K562 (cell line): ENCODE data around the gene MVK. TPM values are rescaled to one million over a fixed set of nuclear protein-coding genes. Genes with fewer than 3 reads are reported as not detected.

Experiments used
- ATAC-seq: fragments of 200-7000 bp; cut with Tn5 transposase; 3 replicates; pipeline ENCODE4 v1.9.1; 2020; ENCODE audit warnings: moderate library complexity
- BruUV-seq: library from RNA; stranded (reverse); fragments of 400-500 nt; replicated peaks from 2 replicates; lab custom pipeline; 2021; lab: Mats Ljungman, UMichigan
- CTCF ChIA-PET: fragments of 300-600 bp; formaldehyde crosslinking; extraction: SDS; loops from one replicate; lab custom pipeline; 2021; ENCODE audit warnings: low intra/inter-chr PET ratio; lab: Yijun Ruan, JAX
- POLR2A ChIA-PET: fragments of 300-600, 350-650 bp; sonication (Branson Sonifier 250); formaldehyde crosslinking; extraction: SDS; loops from one replicate; lab custom pipeline; 2021; ENCODE audit warnings: antibody characterized with exemption, inconsistent platforms; lab: Yijun Ruan, JAX
- DNase-seq, 4 experiments: peaks; one replicate each; pipeline versions ENCODE4 v3.0.0 to v3.0.0-alpha.2; 2011 to 2018; ENCODE audit warnings: low spot score in 3 of 4, mixed read lengths in 3 of 4; ENCODE audit errors: extremely low read depth in 1 of 4
- FAIRE-seq: peaks from 2 replicates; lab custom pipeline; 2011; peaks lifted over from hg19 to GRCh38; lab: Jason Lieb, UNC
- H2AFZ ChIP-seq: 2 replicates; pipeline ENCODE4 v1.6.0; 2011; ENCODE audit warnings: low read depth, low read length, control low read depth, inconsistent platforms
- H3K27ac ChIP-seq: fragments of 200-600 bp; 3 replicates; pipeline ENCODE4 v1.8.0; 2011; ENCODE audit warnings: low read depth, mild to moderate bottlenecking, control low read depth, inconsistent platforms, low read length, moderate library complexity, mixed read lengths; ENCODE audit errors: extremely low read depth
- H3K27me3 ChIP-seq, 2 experiments: fragments of 300-600 bp in 1 of 2; 2 replicates in 1 of 2; 3 replicates in 1 of 2; pipeline versions ENCODE4 v1.6.0 to v1.8.0; 2011; ENCODE audit warnings: inconsistent platforms in 2 of 2, low read length in 2 of 2, mild to moderate bottlenecking in 1 of 2, mixed read lengths in 1 of 2, moderate library complexity in 1 of 2; ENCODE audit not compliant: control insufficient read depth in 2 of 2, insufficient read depth in 2 of 2
- H3K36me3 ChIP-seq: fragments of 300-600 bp; 3 replicates; pipeline ENCODE4 v1.8.0; 2011; ENCODE audit warnings: mild to moderate bottlenecking, low read length, inconsistent platforms; ENCODE audit not compliant: control insufficient read depth, insufficient read depth
- H3K4me1 ChIP-seq, 2 experiments: fragments of 200-600 bp in 1 of 2; replicated peaks in 1 of 2; 2 replicates in 1 of 2; 3 replicates in 1 of 2; pipeline versions ENCODE4 v1.5.1 to v1.8.0; 2011; ENCODE audit warnings: inconsistent platforms in 2 of 2, low read length in 2 of 2, mild to moderate bottlenecking in 1 of 2, mixed read lengths in 1 of 2, moderate library complexity in 1 of 2; ENCODE audit not compliant: control insufficient read depth in 2 of 2, insufficient read depth in 2 of 2
- H3K4me2 ChIP-seq: 2 replicates; pipeline ENCODE4 v1.6.1; 2011; ENCODE audit warnings: low read length, control low read depth, inconsistent platforms, mixed read lengths; ENCODE audit not compliant: insufficient read depth
- H3K4me3 ChIP-seq: fragments of 200-600 bp; sonication (generic), shearing (Covaris generic); 2 replicates; pipeline ENCODE4 v1.5.1; 2016; ENCODE audit warnings: control low read depth, inconsistent platforms
- H3K79me2 ChIP-seq: fragments of 200-600 bp; 3 replicates; pipeline ENCODE4 v1.8.0; 2011; ENCODE audit warnings: low read length, inconsistent platforms; ENCODE audit not compliant: control insufficient read depth, insufficient read depth
- H3K9ac ChIP-seq, 2 experiments: 2 replicates each; pipeline versions ENCODE4 v1.6.0 to v1.6.1; 2011; ENCODE audit warnings: low read depth in 2 of 2, low read length in 2 of 2, control low read depth in 1 of 2, inconsistent platforms in 1 of 2, mild to moderate bottlenecking in 1 of 2, mixed read lengths in 1 of 2; ENCODE audit not compliant: insufficient read depth in 1 of 2
- H3K9me1 ChIP-seq: one replicate; pipeline ENCODE4 v1.6.0; 2011; ENCODE audit warnings: inconsistent platforms, mild to moderate bottlenecking, low read length, moderate library complexity; ENCODE audit not compliant: control insufficient read depth, insufficient read depth
- H3K9me3 ChIP-seq: replicated peaks from 2 replicates; pipeline ENCODE4 v1.5.1; 2011; ENCODE audit warnings: low read depth, low read length, inconsistent platforms; ENCODE audit not compliant: control insufficient read depth, insufficient read depth
- H4K20me1 ChIP-seq: replicated peaks from 2 replicates; pipeline ENCODE4 v1.6.1; 2011; ENCODE audit warnings: low read length, inconsistent platforms, mixed read lengths; ENCODE audit not compliant: control insufficient read depth, insufficient read depth
- ASH1L ChIP-seq: fragments of 450-650 bp; IDR thresholded peaks from 2 replicates; pipeline ENCODE4 v1.6.1; 2018; ENCODE audit warnings: borderline replicate concordance, mild to moderate bottlenecking, low read depth; ENCODE audit not compliant: partially characterized antibody
- CBX2 ChIP-seq: fragments of 200-600 bp; sonication (generic); IDR thresholded peaks from one replicate; pipeline ENCODE4 v1.6.1; 2012; ENCODE audit warnings: mild to moderate bottlenecking, low read length, inconsistent platforms; ENCODE audit not compliant: insufficient read depth, poor library complexity, severe bottlenecking
- CTBP1 ChIP-seq: fragments of 450-650 bp; IDR thresholded peaks from 2 replicates; pipeline ENCODE4 v1.6.1; 2016; ENCODE audit warnings: borderline replicate concordance
- DNMT1 ChIP-seq: fragments of 450-650 bp; IDR thresholded peaks from 2 replicates; pipeline ENCODE4 v1.6.1; 2016; ENCODE audit warnings: antibody characterized with exemption, mild to moderate bottlenecking
- EGR1 ChIP-seq: fragments of 450-650 bp; conservative IDR thresholded peaks from 2 replicates; pipeline ENCODE4 v1.6.1; 2017; ENCODE audit warnings: mild to moderate bottlenecking
- HDAC3 ChIP-seq: fragments of 450-650 bp; IDR thresholded peaks from 2 replicates; pipeline ENCODE4 v1.6.1; 2018; ENCODE audit warnings: borderline replicate concordance, mild to moderate bottlenecking, moderate library complexity; ENCODE audit not compliant: partially characterized antibody
- HNRNPL ChIP-seq: fragments of 200-400 bp; formaldehyde crosslinking; IDR thresholded peaks from 2 replicates; pipeline ENCODE4 v1.6.1; 2017; ENCODE audit warnings: low read depth, mild to moderate bottlenecking, low read length
- HSF4 ChIP-seq: fragments of 250-450 bp; sonication (Bioruptor Pico); IDR thresholded peaks from 2 replicates; pipeline ENCODE4 v2.1.2; 2022; ENCODE audit warnings: mild to moderate bottlenecking, moderate library complexity, borderline replicate concordance
- JUND ChIP-seq, 2 experiments: IDR thresholded peaks; 2 replicates in 1 of 2; 3 replicates in 1 of 2; pipeline ENCODE4 v1.6.1; 2011; ENCODE audit warnings: borderline replicate concordance in 2 of 2, low read depth in 2 of 2, low read length in 2 of 2, improper control_type of control experiment in 1 of 2, missing biosample characterization in 1 of 2, missing genetic modification characterization in 1 of 2, missing genetic modification reagents in 1 of 2
- MTA3 ChIP-seq: fragments of 450-650 bp; formaldehyde crosslinking; IDR thresholded peaks from 2 replicates; pipeline ENCODE4 v1.6.1; 2017; ENCODE audit warnings: mild to moderate bottlenecking, borderline replicate concordance
- NCOA2 ChIP-seq, 2 experiments: fragments of 450-650 bp; IDR thresholded peaks; 2 replicates each; pipeline ENCODE4 v1.6.1; 2018; ENCODE audit warnings: mild to moderate bottlenecking in 2 of 2, moderate library complexity in 1 of 2; ENCODE audit not compliant: partially characterized antibody in 2 of 2
- RCOR1 ChIP-seq, 2 experiments: IDR thresholded peaks; 2 replicates each; pipeline ENCODE4 v1.6.1; 2012; ENCODE audit warnings: low read depth in 2 of 2, low read length in 2 of 2, borderline replicate concordance in 1 of 2, improper control_type of control experiment in 1 of 2
- XRCC5 ChIP-seq: fragments of 200-400 bp; formaldehyde crosslinking; IDR thresholded peaks from 2 replicates; pipeline ENCODE4 v1.6.1; 2017; ENCODE audit warnings: low read depth, mild to moderate bottlenecking, low read length
- ZBTB1 ChIP-seq: sonication (generic); formaldehyde crosslinking; IDR thresholded peaks from 2 replicates; pipeline ENCODE4 v1.8.1; 2023; ENCODE audit warnings: missing genetic modification reagents, low read depth, mild to moderate bottlenecking, borderline replicate concordance
- ZNF551 ChIP-seq: fragments of 250-450 bp; sonication (Bioruptor Pico); IDR thresholded peaks from 2 replicates; pipeline ENCODE4 v1.5.0; 2021; ENCODE audit warnings: mild to moderate bottlenecking, moderate library complexity
- ZNF586 ChIP-seq: fragments of 450-650 bp; formaldehyde crosslinking; conservative IDR thresholded peaks from 2 replicates; pipeline ENCODE4 v1.4.0; 2020; ENCODE audit warnings: mild to moderate bottlenecking, moderate library complexity
- ZNF707 ChIP-seq: fragments of 250-450 bp; sonication (Bioruptor Pico); conservative IDR thresholded peaks from 2 replicates; pipeline ENCODE4 v1.8.0; 2022; ENCODE audit warnings: inconsistent platforms, mild to moderate bottlenecking, moderate library complexity
- WGBS: fragments of 100-300 bp; shearing (Covaris generic); methylation state at CpG from one replicate; pipeline ENCODE4 v1.1.6; 2016; ENCODE audit warnings: low coverage, mixed read lengths; ENCODE audit not compliant: insufficient coverage; ENCODE audit errors: missing lambda C conversion rate; 5-methylcytosine and 5-hydroxymethylcytosine counted together
- in situ Hi-C: fragments of 300-500 bp; cut with MboI; formaldehyde crosslinking; loops from 4 replicates; pipeline ENCODE4 v1.15.0; 2018; ENCODE audit warnings: inconsistent platforms, mixed read lengths
- intact Hi-C: fragments of 100-400 bp; cut with micrococcal nuclease; formaldehyde crosslinking; loops from 2 replicates; pipeline ENCODE4 v1.14.2; 2022
- polyA plus RNA-seq, 8 experiments: library from polyadenylated mRNA; depleted of rRNA in 4 of 8; stranded (reverse) in 5 of 8; unstranded in 3 of 8; fragments of >200 nt; fragmentation: Nextera tagmentation in 2 of 8; fragmentation: Illumina TruSeq in 1 of 8; extraction: Ambion mirVana in 2 of 8; extraction: Trizol in 1 of 8; gene quantifications; 2 replicates each; pipeline versions ENCODE4 v1.2.1 to v1.2.3, GENCODE V29; 2011 to 2014; ENCODE audit warnings: inconsistent platforms in 1 of 8, missing spikeins in 1 of 8
- total RNA-seq, 7 experiments: library from RNA; depleted of rRNA in 6 of 7; stranded (reverse); fragments of >200 nt in 6 of 7; fragmentation: Illumina TruSeq in 2 of 7; extraction: Trizol in 2 of 7; gene quantifications; 2 replicates each; pipeline versions ENCODE4 v1.2.1 to v1.2.3, GENCODE V29; 2011 to 2021; ENCODE audit warnings: low replicate concordance in 1 of 7
- TF ChIP-seq, protein P1 (sequence below): fragments of 150-350 bp; conservative IDR thresholded peaks from 2 replicates; pipeline ENCODE4 v1.6.1; 2014; ENCODE audit warnings: low read length
- TF ChIP-seq, protein P2 (sequence below): fragments of 250-450 bp; sonication (Bioruptor Pico); IDR thresholded peaks from 2 replicates; pipeline ENCODE4 v1.4.0; 2020; ENCODE audit warnings: mild to moderate bottlenecking, moderate library complexity

The MVK gene
- total and polyA plus RNA-seq, 9 of the 15 experiments (the other 6 are each of a cell fraction or from before 2014, with no cell fraction given) = 0.41 to 33.6 (median 18.8) TPM

DNA sequence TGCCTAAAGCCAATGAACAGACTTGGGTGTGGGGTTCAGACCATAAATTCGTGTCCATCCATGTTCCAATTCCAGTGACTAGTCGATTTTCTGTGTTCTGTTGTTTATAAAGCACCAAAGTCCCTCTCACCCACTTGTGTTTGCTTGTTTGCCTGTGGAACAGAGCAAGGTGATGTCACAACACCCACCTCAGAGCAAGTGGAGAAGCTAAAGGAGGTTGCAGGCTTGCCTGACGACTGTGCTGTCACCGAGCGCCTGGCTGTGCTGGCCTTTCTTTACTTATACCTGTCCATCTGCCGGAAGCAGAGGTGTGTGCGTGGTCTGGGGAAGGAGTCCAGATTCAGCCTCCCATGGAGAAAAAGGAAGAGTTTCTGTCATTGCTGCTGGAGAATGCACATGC, 6.0 kb downstream of the MVK start:
- Histone ChIP-seq H3K9ac (no peak overlapping the region; a peak in 1 of 4 replicates), H3K79me2 (peaks cover 7% of the 10 kb centered on the region), H3K9me3 (no peaks in the 10 kb centered on the region), H3K36me3 (peaks cover 86% of the 10 kb centered on the region), H3K4me1 (peaks cover 2 to 5% of the 10 kb centered on the region in 2 experiments; a peak in 3 of 5 replicates), H3K27ac (no peak overlapping the region), H3K4me3 (no peak overlapping the region), H4K20me1 (no peaks in the 10 kb centered on the region; the same call in 1 of the 2 replicates), H3K4me2 (no peak overlapping the region), H3K27me3 (no peaks in the 10 kb centered on the region), H3K9me1 (peaks cover 4% of the 10 kb centered on the region), H2AFZ (no peak overlapping the region)
- 75% methylated on average over 7 of the region's 7 CpGs for WGBS
- in situ Hi-C loops (no loop called here), intact Hi-C loops (no loop called here)
- DNase-seq (no peak), FAIRE-seq (no peak), ATAC-seq (no peak)
- BruUV-seq = no TSS peak
- TF ChIP-seq, protein P1, sequence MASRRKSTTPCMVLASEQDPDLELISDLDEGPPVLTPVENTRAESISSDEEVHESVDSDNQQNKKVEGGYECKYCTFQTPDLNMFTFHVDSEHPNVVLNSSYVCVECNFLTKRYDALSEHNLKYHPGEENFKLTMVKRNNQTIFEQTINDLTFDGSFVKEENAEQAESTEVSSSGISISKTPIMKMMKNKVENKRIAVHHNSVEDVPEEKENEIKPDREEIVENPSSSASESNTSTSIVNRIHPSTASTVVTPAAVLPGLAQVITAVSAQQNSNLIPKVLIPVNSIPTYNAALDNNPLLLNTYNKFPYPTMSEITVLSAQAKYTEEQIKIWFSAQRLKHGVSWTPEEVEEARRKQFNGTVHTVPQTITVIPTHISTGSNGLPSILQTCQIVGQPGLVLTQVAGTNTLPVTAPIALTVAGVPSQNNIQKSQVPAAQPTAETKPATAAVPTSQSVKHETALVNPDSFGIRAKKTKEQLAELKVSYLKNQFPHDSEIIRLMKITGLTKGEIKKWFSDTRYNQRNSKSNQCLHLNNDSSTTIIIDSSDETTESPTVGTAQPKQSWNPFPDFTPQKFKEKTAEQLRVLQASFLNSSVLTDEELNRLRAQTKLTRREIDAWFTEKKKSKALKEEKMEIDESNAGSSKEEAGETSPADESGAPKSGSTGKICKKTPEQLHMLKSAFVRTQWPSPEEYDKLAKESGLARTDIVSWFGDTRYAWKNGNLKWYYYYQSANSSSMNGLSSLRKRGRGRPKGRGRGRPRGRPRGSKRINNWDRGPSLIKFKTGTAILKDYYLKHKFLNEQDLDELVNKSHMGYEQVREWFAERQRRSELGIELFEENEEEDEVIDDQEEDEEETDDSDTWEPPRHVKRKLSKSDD = no peak
- TF ChIP-seq ZNF707 (CRISPR knock-in tag) (no peak), HNRNPL (no peak), RCOR1 (IDR thresholded peaks at IDR 0.05; ENCODE audit: borderline replicate concordance in 1 of 2, low read depth in 2 of 2, low read length in 2 of 2) (no peak), MTA3 (no peak), ASH1L (no peak), NCOA2 (IDR thresholded peaks at IDR 0.05; ENCODE audit: partially characterized antibody in 2 of 2) (no peak), ZNF586 (CRISPR knock-in tag) (no peak), HDAC3 (no peak), ZNF551 (CRISPR knock-in tag) (no peak), XRCC5 (no peak), HSF4 (CRISPR knock-in tag) (no peak), DNMT1 (no peak), ZBTB1 (CRISPR knock-in tag) (no peak), CTBP1 (no peak), JUND (IDR thresholded peaks at IDR 0.05; ENCODE audit: borderline replicate concordance, low read depth, low read length) (no peak), JUND (tag; IDR thresholded peaks at IDR 0.05; ENCODE audit: borderline replicate concordance, low read depth, low read length) (no peak), EGR1 (no peak), CBX2 (no peak)
- TF ChIP-seq, protein P2, sequence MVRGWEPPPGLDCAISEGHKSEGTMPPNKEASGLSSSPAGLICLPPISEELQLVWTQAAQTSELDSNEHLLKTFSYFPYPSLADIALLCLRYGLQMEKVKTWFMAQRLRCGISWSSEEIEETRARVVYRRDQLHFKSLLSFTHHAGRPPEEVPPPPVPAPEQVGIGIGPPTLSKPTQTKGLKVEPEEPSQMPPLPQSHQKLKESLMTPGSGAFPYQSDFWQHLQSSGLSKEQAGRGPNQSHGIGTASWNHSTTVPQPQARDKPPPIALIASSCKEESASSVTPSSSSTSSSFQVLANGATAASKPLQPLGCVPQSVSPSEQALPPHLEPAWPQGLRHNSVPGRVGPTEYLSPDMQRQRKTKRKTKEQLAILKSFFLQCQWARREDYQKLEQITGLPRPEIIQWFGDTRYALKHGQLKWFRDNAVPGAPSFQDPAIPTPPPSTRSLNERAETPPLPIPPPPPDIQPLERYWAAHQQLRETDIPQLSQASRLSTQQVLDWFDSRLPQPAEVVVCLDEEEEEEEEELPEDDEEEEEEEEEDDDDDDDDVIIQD = no peak
- POLR2A ChIA-PET = no interaction called here
- CTCF ChIA-PET = no interaction called here
